Endothelial cell of umbilical vein (primary cell): Measurements from ENCODE around the gene ADNP. TPM values are rescaled to one million over a fixed set of nuclear protein-coding genes. Genes with fewer than 3 reads are reported as not detected.
A peak's percentile ranks its signal among the peaks of the same experiment; 100 is the strongest.

Experiments
- BruUV-seq: library from RNA; stranded (reverse); fragments of 400-500 nt; replicated peaks from 2 replicates; lab custom pipeline; 2021; lab: Mats Ljungman, UMichigan
- CTCF ChIA-PET: fragments of 300-600, 350-600 bp; sonication (Branson Sonifier 250); formaldehyde crosslinking; loops from one replicate; lab custom pipeline; 2021; ENCODE audit warnings: antibody characterized with exemption, inconsistent platforms; lab: Charles Lee
- POLR2A ChIA-PET: fragments of 300-600, 350-600 bp; sonication (Branson Sonifier 250); formaldehyde crosslinking; loops from one replicate; lab custom pipeline; 2021; ENCODE audit warnings: antibody characterized with exemption, inconsistent platforms; lab: Charles Lee
- DNase-seq: peaks from one replicate; pipeline ENCODE4 v3.0.0-alpha.2; 2011; ENCODE audit warnings: low read depth, low spot score
- FAIRE-seq: peaks from 2 replicates; lab custom pipeline; 2011; peaks lifted over from hg19 to GRCh38; lab: Jason Lieb, UNC
- H2AFZ ChIP-seq: 2 replicates; pipeline ENCODE4 v1.6.0; 2012; ENCODE audit warnings: low read depth, low read length, control low read depth, inconsistent platforms
- H3K27ac ChIP-seq: 2 replicates; pipeline ENCODE4 v1.5.1; 2011; ENCODE audit warnings: low read depth, mild to moderate bottlenecking, control low read depth, low read length, moderate library complexity; ENCODE audit not compliant: insufficient read depth
- H3K27me3 ChIP-seq, 2 experiments: 2 replicates each; pipeline versions ENCODE4 v1.6.0 to v1.6.1; 2011; ENCODE audit warnings: low read length in 2 of 2, mixed read lengths in 1 of 2; ENCODE audit not compliant: control insufficient read depth in 2 of 2, insufficient read depth in 2 of 2
- H3K36me3 ChIP-seq, 2 experiments: 2 replicates in 1 of 2; 3 replicates in 1 of 2; pipeline ENCODE4 v1.5.1; 2011; ENCODE audit warnings: low read length in 2 of 2, mild to moderate bottlenecking in 1 of 2, moderate library complexity in 1 of 2; ENCODE audit not compliant: control insufficient read depth in 2 of 2, insufficient read depth in 2 of 2; ENCODE audit errors: extremely low read depth in 1 of 2
- H3K4me1 ChIP-seq: 3 replicates; pipeline ENCODE4 v1.5.1; 2011; ENCODE audit warnings: mild to moderate bottlenecking, low read length; ENCODE audit not compliant: control insufficient read depth, insufficient read depth; ENCODE audit errors: extremely low read depth
- H3K4me2 ChIP-seq: 2 replicates; pipeline ENCODE4 v1.6.1; 2011; ENCODE audit warnings: low read length, control low read depth, mixed read lengths; ENCODE audit not compliant: insufficient read depth
- H3K4me3 ChIP-seq, 3 experiments: fragments of 200-600 bp in 1 of 3; sonication (generic), shearing (Covaris generic) in 1 of 3; replicated peaks in 1 of 3; 2 replicates each; pipeline ENCODE4 v1.5.1; 2011 to 2016; ENCODE audit warnings: control low read depth in 3 of 3, low read length in 3 of 3, mild to moderate bottlenecking in 2 of 3, inconsistent platforms in 1 of 3, low read depth in 1 of 3, moderate library complexity in 1 of 3; ENCODE audit not compliant: insufficient read depth in 1 of 3
- H3K79me2 ChIP-seq: 2 replicates; pipeline ENCODE4 v1.6.0; 2012; ENCODE audit warnings: low read length, inconsistent platforms; ENCODE audit not compliant: control insufficient read depth, insufficient read depth
- H3K9ac ChIP-seq: replicated peaks from 2 replicates; pipeline ENCODE3; 2011; ENCODE audit warnings: low read length, control low read depth; ENCODE audit not compliant: insufficient read depth; ENCODE audit errors: extremely low read depth
- H3K9me1 ChIP-seq: replicated peaks from 3 replicates; pipeline ENCODE4 v1.6.0; 2011; ENCODE audit warnings: mild to moderate bottlenecking, low read length; ENCODE audit not compliant: control insufficient read depth, insufficient read depth; ENCODE audit errors: extremely low read depth
- H3K9me3 ChIP-seq: replicated peaks from 2 replicates; pipeline ENCODE4 v1.5.1; 2012; ENCODE audit warnings: low read length, inconsistent platforms; ENCODE audit not compliant: control insufficient read depth, insufficient read depth
- H4K20me1 ChIP-seq: replicated peaks from 2 replicates; pipeline ENCODE3; 2011; ENCODE audit warnings: mild to moderate bottlenecking, low read length; ENCODE audit not compliant: control insufficient read depth, insufficient read depth; ENCODE audit errors: extremely low read depth
- EZH2 ChIP-seq: IDR thresholded peaks from 2 replicates; pipeline ENCODE4 v1.6.1; 2012; ENCODE audit warnings: borderline replicate concordance, low read depth, mild to moderate bottlenecking, moderate library complexity, low read length, inconsistent platforms; ENCODE audit not compliant: severe bottlenecking
- FOS ChIP-seq: IDR thresholded peaks from 2 replicates; pipeline ENCODE4 v1.6.1; 2011; ENCODE audit warnings: mild to moderate bottlenecking, low read length, moderate library complexity, borderline replicate concordance; ENCODE audit not compliant: insufficient read depth
- GATA2 ChIP-seq: IDR thresholded peaks from 2 replicates; pipeline ENCODE4 v1.7.0; 2011; ENCODE audit warnings: low read depth, mild to moderate bottlenecking, moderate library complexity, mixed read lengths, low read length; ENCODE audit not compliant: insufficient read length, insufficient read depth
- JUN ChIP-seq: IDR thresholded peaks from 2 replicates; pipeline ENCODE4 v1.6.1; 2011; ENCODE audit warnings: borderline replicate concordance, low read depth; ENCODE audit not compliant: insufficient read length, insufficient read depth
- MAX ChIP-seq: IDR thresholded peaks from 2 replicates; pipeline ENCODE4 v1.6.1; 2011; ENCODE audit not compliant: insufficient read depth, insufficient read length
- MYC ChIP-seq: IDR thresholded peaks from one replicate; pipeline ENCODE4 v1.6.1; 2011; ENCODE audit warnings: mild to moderate bottlenecking, low read depth, low read length
- POLR2A ChIP-seq: IDR thresholded peaks from 2 replicates; pipeline ENCODE4 v1.6.1; 2012; ENCODE audit warnings: low read depth, mild to moderate bottlenecking, control low read depth, low read length
- POLR2AphosphoS5 ChIP-seq: IDR thresholded peaks from 2 replicates; pipeline ENCODE4 v1.6.1; 2012; ENCODE audit warnings: low read depth, mild to moderate bottlenecking, control low read depth, low read length, moderate library complexity; ENCODE audit not compliant: insufficient read depth
- dilution Hi-C: fragments of 300-500 bp; cut with MboI; formaldehyde crosslinking; loops from one replicate; pipeline ENCODE4 v1.15.0; 2019; ENCODE audit warnings: low sequenced_read_pairs; ENCODE audit not compliant: extremely low pct_ligation_motif_present
- intact Hi-C: fragments of 100-400 bp; cut with micrococcal nuclease; formaldehyde crosslinking; loops from one replicate; pipeline ENCODE4 v1.10.0; 2022
- polyA plus RNA-seq, 4 experiments: library from polyadenylated mRNA; depleted of rRNA in 3 of 4; stranded (reverse) in 3 of 4; unstranded in 1 of 4; fragments of >200 nt; gene quantifications; 2 replicates each; pipeline versions ENCODE4 v1.2.1 to v1.2.3, GENCODE V29; 2011 to 2012; ENCODE audit warnings: missing spikeins in 1 of 4
- total RNA-seq: library from RNA; stranded (reverse); gene quantifications from 2 replicates; pipeline ENCODE4 v1.2.3, GENCODE V29; 2021
- TF ChIP-seq, protein P1 (sequence below), 2 donors: IDR thresholded peaks; 1 replicate in 1 of 2; 2 replicates in 1 of 2; pipeline ENCODE4 v1.5.1; 2011; ENCODE audit warnings: low read length in 2 of 2, mild to moderate bottlenecking in 2 of 2, moderate library complexity in 2 of 2, control low read depth in 1 of 2, inconsistent platforms in 1 of 2, low read depth in 1 of 2; ENCODE audit not compliant: insufficient read depth in 1 of 2; ENCODE audit errors: extremely low read depth in 1 of 2

The ADNP gene
- total and polyA plus RNA-seq, 2 donors (not counting 3 experiments of a cell fraction or from before 2014, with no cell fraction given) = 17.8 to 66.0 TPM

DNA sequence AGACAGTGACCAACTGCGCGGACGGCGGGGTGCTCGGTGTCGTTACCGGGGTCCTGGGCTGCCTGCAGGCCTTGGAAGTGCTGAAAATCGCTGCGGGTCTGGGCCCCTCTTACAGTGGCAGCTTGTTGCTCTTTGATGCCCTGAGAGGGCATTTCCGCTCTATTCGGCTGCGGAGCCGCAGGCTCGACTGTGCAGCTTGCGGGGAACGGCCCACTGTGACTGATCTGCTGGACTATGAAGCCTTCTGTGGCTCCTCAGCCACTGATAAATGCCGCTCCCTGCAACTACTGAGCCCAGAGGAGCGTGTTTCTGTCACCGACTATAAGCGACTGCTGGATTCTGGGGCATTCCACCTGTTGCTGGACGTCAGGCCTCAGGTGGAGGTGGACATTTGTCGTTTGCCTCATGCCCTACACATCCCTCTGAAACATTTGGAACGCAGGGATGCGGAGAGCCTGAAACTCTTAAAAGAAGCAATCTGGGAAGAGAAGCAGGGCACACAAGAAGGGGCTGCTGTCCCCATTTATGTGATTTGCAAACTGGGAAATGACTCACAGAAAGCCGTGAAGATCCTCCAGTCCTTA, 28.4 kb upstream of the ADNP start:
- H3K36me3 ChIP-seq = no peaks in the 10 kb centered on the region
- peak overlapping the region; percentile 96 for H3K9ac ChIP-seq
- dilution Hi-C loops (no loop called here), intact Hi-C loops (no loop called here)
- peak overlapping the region; percentile 12 to 94 (median 55) for H3K4me3 ChIP-seq
- peaks cover 24% of the 10 kb centered on the region for H3K4me1 ChIP-seq
- no TSS peak for BruUV-seq
- DNase-seq = no peak
- H3K9me3 ChIP-seq = no peaks in the 10 kb centered on the region
- TF ChIP-seq MYC = no peak
- TF ChIP-seq POLR2A = no peak
- no peak for TF ChIP-seq POLR2AphosphoS5
- no peak for TF ChIP-seq GATA2
- TF ChIP-seq JUN = no peak
- TF ChIP-seq, protein P1, sequence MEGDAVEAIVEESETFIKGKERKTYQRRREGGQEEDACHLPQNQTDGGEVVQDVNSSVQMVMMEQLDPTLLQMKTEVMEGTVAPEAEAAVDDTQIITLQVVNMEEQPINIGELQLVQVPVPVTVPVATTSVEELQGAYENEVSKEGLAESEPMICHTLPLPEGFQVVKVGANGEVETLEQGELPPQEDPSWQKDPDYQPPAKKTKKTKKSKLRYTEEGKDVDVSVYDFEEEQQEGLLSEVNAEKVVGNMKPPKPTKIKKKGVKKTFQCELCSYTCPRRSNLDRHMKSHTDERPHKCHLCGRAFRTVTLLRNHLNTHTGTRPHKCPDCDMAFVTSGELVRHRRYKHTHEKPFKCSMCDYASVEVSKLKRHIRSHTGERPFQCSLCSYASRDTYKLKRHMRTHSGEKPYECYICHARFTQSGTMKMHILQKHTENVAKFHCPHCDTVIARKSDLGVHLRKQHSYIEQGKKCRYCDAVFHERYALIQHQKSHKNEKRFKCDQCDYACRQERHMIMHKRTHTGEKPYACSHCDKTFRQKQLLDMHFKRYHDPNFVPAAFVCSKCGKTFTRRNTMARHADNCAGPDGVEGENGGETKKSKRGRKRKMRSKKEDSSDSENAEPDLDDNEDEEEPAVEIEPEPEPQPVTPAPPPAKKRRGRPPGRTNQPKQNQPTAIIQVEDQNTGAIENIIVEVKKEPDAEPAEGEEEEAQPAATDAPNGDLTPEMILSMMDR (IDR thresholded peaks at IDR 0.05; ENCODE audit: extremely low read depth in 1 of 2, insufficient read depth in 1 of 2, low read depth in 1 of 2, low read length in 2 of 2) = no peak
- no peak for TF ChIP-seq EZH2
- no peak for TF ChIP-seq FOS
- TF ChIP-seq MAX = no peak
- H3K4me2 ChIP-seq = peak overlapping the region; percentile 97
- no peaks in the 10 kb centered on the region for H3K9me1 ChIP-seq
- no peak for FAIRE-seq
- no peaks in the 10 kb centered on the region for H3K27me3 ChIP-seq
- ChIA-PET CTCF (no interaction called here), POLR2A (no interaction called here)
- H4K20me1 ChIP-seq = no peaks in the 10 kb centered on the region
- H3K27ac ChIP-seq = peak overlapping the region; percentile 96
- H3K79me2 ChIP-seq = peaks cover 49% of the 10 kb centered on the region
- H2AFZ ChIP-seq = no peak overlapping the region
